ENCODE results near the gene SPATA31D1.

Gene SPATA31D1

DNA sequence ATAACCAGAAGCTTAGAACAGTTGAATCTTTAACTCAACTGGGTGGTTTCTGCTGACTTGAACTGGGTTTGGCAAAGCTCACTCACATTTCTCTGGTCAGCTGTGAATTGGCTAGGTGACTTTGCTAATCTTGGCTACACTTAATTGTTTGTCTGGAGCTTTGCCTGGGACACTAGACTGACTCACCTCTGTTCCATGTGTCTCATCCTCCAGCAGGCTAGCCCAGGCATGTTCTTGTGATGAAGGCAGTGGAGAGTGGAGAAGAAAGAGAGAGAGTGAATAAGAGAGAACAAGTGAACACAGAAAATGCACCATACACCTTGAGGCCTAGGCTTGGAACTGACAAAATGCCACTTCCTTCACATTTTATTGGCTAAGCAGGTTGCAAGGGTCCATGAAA lies 32.6 kb downstream of the SPATA31D1 start:
- DNase-seq (ENCODE audit: low read depth in 1 of 2, low spot score in 1 of 2), result no peak

DNA sequence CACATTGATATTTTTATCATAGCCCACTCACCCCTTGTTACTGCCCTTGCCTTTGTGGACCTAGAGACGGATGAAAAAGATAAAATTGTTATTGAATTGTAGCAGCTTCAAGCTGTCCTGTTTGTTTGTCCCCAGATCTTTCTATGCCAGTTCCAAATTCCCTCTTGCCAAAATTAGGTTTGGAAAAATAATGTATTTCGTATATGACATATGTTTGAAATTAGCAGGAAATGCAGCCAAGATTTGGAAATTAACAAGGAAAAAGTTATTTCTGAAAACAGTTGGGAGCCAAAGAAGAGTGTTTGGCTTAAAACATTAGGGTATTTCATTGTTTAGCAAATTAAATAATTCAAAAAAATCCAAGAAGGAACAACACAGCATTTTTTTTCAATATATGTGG lies 33.5 kb downstream of the SPATA31D1 start:
- DNase-seq (ENCODE audit: low read depth in 1 of 2, low spot score in 1 of 2), result no peak

- no peak for DNase-seq (ENCODE audit: low read depth in 1 of 2, low spot score in 1 of 2)
Observed at GRCh38 chr9:82024908-82025307, 36.3 kb downstream of the SPATA31D1 start.

- no peak for DNase-seq (ENCODE audit: low read depth in 1 of 2, low spot score in 1 of 2)
Observed at GRCh38 chr9:82031538-82032280, 43.1 kb downstream of the SPATA31D1 start.

- DNase-seq (ENCODE audit: low read depth in 1 of 2, low spot score in 1 of 2), result no peak
Observed at GRCh38 chr9:82034956-82035731, 46.6 kb downstream of the SPATA31D1 start.

DNA sequence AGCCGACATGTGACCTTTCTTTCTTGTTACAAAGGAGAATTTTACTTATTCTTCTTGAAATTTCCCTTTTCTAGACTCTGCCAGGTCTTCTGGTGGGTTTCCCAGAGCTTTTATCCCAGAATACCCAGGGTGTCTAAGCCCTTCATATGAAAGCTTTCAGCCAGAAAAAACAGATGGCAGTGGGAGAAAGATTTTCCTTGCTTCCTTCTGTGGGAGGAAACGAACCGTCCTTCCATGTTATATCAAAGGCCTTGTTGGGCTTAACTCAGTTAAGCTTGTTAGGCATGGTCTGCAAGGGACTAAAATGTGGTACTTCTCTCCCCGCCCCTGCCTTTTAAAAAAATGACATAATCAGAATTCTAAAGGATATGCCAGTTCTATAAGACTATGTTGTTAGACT lies 47.5 kb downstream of the SPATA31D1 start:
- DNase-seq (ENCODE audit: low read depth in 1 of 2, low spot score in 1 of 2), result no peak

DNA sequence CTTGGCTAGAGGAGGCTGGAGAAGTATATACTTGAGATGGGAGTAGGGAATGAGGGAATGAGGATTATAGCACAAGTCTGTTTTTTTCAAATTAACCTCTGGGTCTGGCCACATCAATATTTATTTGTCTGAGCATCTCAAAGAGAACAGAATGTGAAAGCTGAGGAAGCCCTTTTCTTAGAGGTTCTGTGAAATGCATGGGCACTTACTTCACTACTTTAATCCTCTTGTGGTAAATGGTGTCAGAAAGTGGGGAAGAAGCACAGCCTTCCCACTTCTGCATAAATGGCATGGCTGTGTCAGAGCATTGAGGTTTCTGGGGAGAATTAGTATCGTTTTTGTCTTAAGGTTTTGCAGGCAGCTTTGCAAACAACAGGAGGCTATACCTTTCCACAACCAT lies 48.6 kb downstream of the SPATA31D1 start:
- DNase-seq (ENCODE audit: low read depth in 1 of 2, low spot score in 1 of 2), result no peak

- DNase-seq (ENCODE audit: low read depth in 1 of 2, low spot score in 1 of 2), result no peak
Observed at GRCh38 chr9:82038897-82039296, 50.3 kb downstream of the SPATA31D1 start.
